ENCODE results near the gene NEDD1.

The NEDD1 gene

GRCh38 chr12:96994900-96995299, 87.8 kb downstream of the NEDD1 start:
- no peak for DNase-seq (ENCODE audit: low read depth, low spot score)
- no peak overlapping the region for H3K4me3 ChIP-seq (ENCODE audit: low read length)

DNA sequence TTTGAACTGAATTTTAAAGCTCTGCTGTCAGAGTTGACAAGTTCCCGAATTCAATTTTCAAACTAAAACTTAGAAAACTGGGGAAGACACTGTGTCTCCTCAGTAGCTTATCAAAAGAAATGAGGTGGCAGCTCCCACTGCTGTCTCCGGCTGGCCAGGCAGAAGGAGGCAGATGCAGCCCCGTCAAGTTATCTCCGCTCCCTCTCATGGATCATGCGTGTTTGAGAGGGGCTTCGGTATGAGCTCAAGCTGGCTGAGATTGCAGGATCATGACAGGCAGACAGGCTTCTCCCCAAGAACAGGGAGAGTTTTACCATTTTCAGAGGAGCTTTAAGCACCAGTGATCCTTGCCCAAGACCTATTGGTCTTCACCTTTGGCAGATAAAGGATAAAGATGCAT, 88.8 kb downstream of the NEDD1 start:
- no peak for DNase-seq (ENCODE audit: low read depth, low spot score)
- no peak overlapping the region for H3K4me3 ChIP-seq (ENCODE audit: low read length)

- no peak for DNase-seq (ENCODE audit: low read depth, low spot score)
- no peak overlapping the region for H3K4me3 ChIP-seq (ENCODE audit: low read length)
Observed at GRCh38 chr12:96997797-96998484, 90.9 kb downstream of the NEDD1 start.

DNA sequence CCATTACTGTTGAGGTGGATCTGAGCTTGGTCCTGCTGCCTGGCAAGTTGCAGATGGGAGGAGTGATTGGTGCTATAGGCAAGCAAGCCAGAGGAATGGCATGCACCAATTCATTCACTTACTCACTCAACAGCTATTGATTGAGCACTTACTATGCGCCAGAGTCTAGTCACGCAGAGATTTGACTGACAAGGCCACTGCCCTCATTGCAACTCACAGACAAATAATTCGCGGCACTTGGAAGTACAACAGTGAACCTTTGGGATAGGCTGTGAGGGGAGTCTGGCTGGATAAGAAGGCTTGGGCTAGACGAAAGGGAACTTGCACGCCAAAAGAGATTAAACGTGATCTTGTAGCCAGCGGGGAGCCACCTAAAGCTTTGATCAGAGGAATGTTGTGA, 96.2 kb downstream of the NEDD1 start:
- no peak for DNase-seq (ENCODE audit: low read depth, low spot score)
- no peak overlapping the region for H3K4me3 ChIP-seq (ENCODE audit: low read length)
